Neural progenitor cell (in vitro differentiated cells): ENCODE measurements around the gene GPR39. TPM values are rescaled to one million over a fixed set of nuclear protein-coding genes. Genes with fewer than 3 reads are reported as not detected.

Source experiments
- DNase-seq: peaks from one replicate; pipeline ENCODE4 v3.0.0-alpha.2; 2016; ENCODE audit warnings: low spot score
- H2AFZ ChIP-seq: fragments of 200-600 bp; sonication (generic); replicated peaks from 2 replicates; pipeline ENCODE4 v1.6.1; 2016; ENCODE audit warnings: antibody characterized with exemption
- H3F3A ChIP-seq: fragments of 200-600 bp; sonication (generic); 2 replicates; pipeline ENCODE4 v1.6.1; 2016; ENCODE audit warnings: antibody characterized with exemption, low read depth
- H3K27ac ChIP-seq: fragments of 200-600 bp; sonication (generic); 2 replicates; pipeline ENCODE4 v1.5.1; 2016; ENCODE audit warnings: mild to moderate bottlenecking
- H3K27me3 ChIP-seq: fragments of 200-600 bp; sonication (generic); 2 replicates; pipeline ENCODE4 v1.6.1; 2016; ENCODE audit warnings: mild to moderate bottlenecking, moderate library complexity
- H3K36me3 ChIP-seq: fragments of 200-600 bp; sonication (generic); 2 replicates; pipeline ENCODE4 v1.5.1; 2016
- H3K4me1 ChIP-seq: fragments of 200-600 bp; sonication (generic); 2 replicates; pipeline ENCODE4 v1.6.1; 2016; ENCODE audit warnings: mixed run types
- H3K4me2 ChIP-seq: fragments of 200-600 bp; sonication (generic); 2 replicates; pipeline ENCODE4 v1.6.1; 2016
- H3K4me3 ChIP-seq: fragments of 200-600 bp; sonication (generic); 2 replicates; pipeline ENCODE4 v1.5.1; 2016
- H3K79me2 ChIP-seq: fragments of 200-600 bp; sonication (generic); 2 replicates; pipeline ENCODE4 v1.6.1; 2016; ENCODE audit warnings: low read depth
- H3K9ac ChIP-seq: fragments of 200-600 bp; sonication (generic); 2 replicates; pipeline ENCODE4 v1.6.1; 2016
- H3K9me3 ChIP-seq: fragments of 200-600 bp; sonication (generic); 2 replicates; pipeline ENCODE4 v1.5.1; 2016; ENCODE audit warnings: low read depth
- H4K20me1 ChIP-seq: fragments of 200-600 bp; sonication (generic); 2 replicates; pipeline ENCODE4 v1.6.1; 2016; ENCODE audit warnings: low read depth
- H3K27ac Mint-ChIP-seq: 3 replicates; pipeline ENCODE4 v1.8.0; 2021; ENCODE audit warnings: mixed read lengths
- H3K27me3 Mint-ChIP-seq: 2 replicates; pipeline ENCODE4 v1.8.0; 2022; ENCODE audit warnings: low read depth, mild to moderate bottlenecking, inconsistent platforms, moderate library complexity, mixed read lengths; ENCODE audit not compliant: insufficient read depth
- H3K36me3 Mint-ChIP-seq: 3 replicates; pipeline ENCODE4 v1.8.0; 2021; ENCODE audit warnings: mixed read lengths
- H3K4me1 Mint-ChIP-seq: 3 replicates; pipeline ENCODE4 v1.8.0; 2021; ENCODE audit warnings: mixed read lengths
- H3K4me3 Mint-ChIP-seq: 3 replicates; pipeline ENCODE4 v1.8.0; 2021; ENCODE audit warnings: mild to moderate bottlenecking, moderate library complexity, mixed read lengths
- H3K9me3 Mint-ChIP-seq: 3 replicates; pipeline ENCODE4 v1.8.0; 2020; ENCODE audit warnings: mixed read lengths
- CTCF ChIP-seq: fragments of 200-600 bp; sonication (generic); IDR thresholded peaks from 2 replicates; pipeline ENCODE4 v1.5.1; 2017; ENCODE audit warnings: antibody characterized with exemption, mild to moderate bottlenecking
- EZH2 ChIP-seq: fragments of 200-600 bp; sonication (generic); IDR thresholded peaks from 2 replicates; pipeline ENCODE4 v1.6.1; 2017; ENCODE audit warnings: antibody characterized with exemption, mild to moderate bottlenecking, moderate library complexity
- EZH2phosphoT487 ChIP-seq: fragments of 200-600 bp; sonication (generic); IDR thresholded peaks from 2 replicates; pipeline ENCODE4 v1.6.1; 2017; ENCODE audit warnings: antibody characterized with exemption
- total RNA-seq: library from RNA; depleted of rRNA; stranded (reverse); fragments of >200 nt; gene quantifications from 2 replicates; pipeline ENCODE4 v1.2.3, GENCODE V29; 2015; ENCODE audit warnings: low replicate concordance

Gene GPR39
- total RNA-seq, 1 donor from 2014 or later: 0.28 TPM

GRCh38 chr2:132429351-132429750 lies 12.7 kb downstream of the GPR39 start:
- peaks cover 7% of the 10 kb centered on the region for H3K9me3 Mint-ChIP-seq
- no peaks in the 10 kb centered on the region for H3K27me3 Mint-ChIP-seq
- no peak overlapping the region for H2AFZ ChIP-seq
- no peaks in the 10 kb centered on the region for H3K27me3 ChIP-seq
- H3K36me3 ChIP-seq: no peaks in the 10 kb centered on the region
- no peaks in the 10 kb centered on the region for H3K79me2 ChIP-seq
- H3K27ac ChIP-seq: no peak overlapping the region
- no peak overlapping the region for H3K27ac Mint-ChIP-seq
- H3K9me3 ChIP-seq: no peaks in the 10 kb centered on the region
- no peak overlapping the region for H3K4me3 ChIP-seq
- H3K4me1 Mint-ChIP-seq: no peaks in the 10 kb centered on the region
- H3K4me2 ChIP-seq: no peak overlapping the region
- no peaks in the 10 kb centered on the region for H4K20me1 ChIP-seq
- no peaks in the 10 kb centered on the region for H3F3A ChIP-seq
- TF ChIP-seq EZH2 (no peak), CTCF (no peak), EZH2phosphoT487 (no peak)
- peaks cover 2% of the 10 kb centered on the region for H3K36me3 Mint-ChIP-seq
- no peaks in the 10 kb centered on the region for H3K4me1 ChIP-seq
- DNase-seq: no peak
- H3K4me3 Mint-ChIP-seq: no peak overlapping the region
- no peak overlapping the region for H3K9ac ChIP-seq

- Histone ChIP-seq H2AFZ (no peak overlapping the region), H3K9me3 (no peaks in the 10 kb centered on the region), H3K4me2 (no peak overlapping the region), H3K4me1 (no peaks in the 10 kb centered on the region), H3K27ac (no peak overlapping the region), H3K79me2 (no peaks in the 10 kb centered on the region), H3K27me3 (no peaks in the 10 kb centered on the region), H3K4me3 (no peak overlapping the region), H4K20me1 (no peaks in the 10 kb centered on the region), H3K9ac (no peak overlapping the region), H3F3A (no peaks in the 10 kb centered on the region), H3K36me3 (no peaks in the 10 kb centered on the region)
- no peaks in the 10 kb centered on the region for H3K27me3 Mint-ChIP-seq
- peaks cover 2% of the 10 kb centered on the region for H3K36me3 Mint-ChIP-seq
- peaks cover 7% of the 10 kb centered on the region for H3K9me3 Mint-ChIP-seq
- no peak overlapping the region for H3K4me3 Mint-ChIP-seq
- no peak overlapping the region for H3K27ac Mint-ChIP-seq
- no peak for DNase-seq
- H3K4me1 Mint-ChIP-seq: no peaks in the 10 kb centered on the region
- no peak for TF ChIP-seq EZH2phosphoT487
- no peak for TF ChIP-seq CTCF
- TF ChIP-seq EZH2: no peak
Measured at GRCh38 chr2:132429941-132430573, 13.5 kb downstream of the GPR39 start.

- Histone ChIP-seq H3K9ac (no peak overlapping the region), H4K20me1 (no peaks in the 10 kb centered on the region), H3K27ac (no peak overlapping the region), H3F3A (no peaks in the 10 kb centered on the region), H3K4me2 (no peak overlapping the region), H2AFZ (no peak overlapping the region), H3K36me3 (no peaks in the 10 kb centered on the region), H3K27me3 (no peaks in the 10 kb centered on the region), H3K4me3 (no peak overlapping the region), H3K4me1 (no peaks in the 10 kb centered on the region), H3K9me3 (no peaks in the 10 kb centered on the region), H3K79me2 (no peaks in the 10 kb centered on the region)
- peaks cover 2% of the 10 kb centered on the region for H3K36me3 Mint-ChIP-seq
- H3K27me3 Mint-ChIP-seq: no peaks in the 10 kb centered on the region
- H3K9me3 Mint-ChIP-seq: peaks cover 7% of the 10 kb centered on the region
- H3K4me3 Mint-ChIP-seq: no peak overlapping the region
- H3K27ac Mint-ChIP-seq: no peak overlapping the region
- TF ChIP-seq EZH2phosphoT487 (no peak), EZH2 (no peak), CTCF (no peak)
- DNase-seq: no peak
- H3K4me1 Mint-ChIP-seq: peaks cover 2% of the 10 kb centered on the region
Measured at GRCh38 chr2:132430895-132431294, 14.3 kb downstream of the GPR39 start.
